ENCODE data around the gene CPT1C.

Gene CPT1C

DNA sequence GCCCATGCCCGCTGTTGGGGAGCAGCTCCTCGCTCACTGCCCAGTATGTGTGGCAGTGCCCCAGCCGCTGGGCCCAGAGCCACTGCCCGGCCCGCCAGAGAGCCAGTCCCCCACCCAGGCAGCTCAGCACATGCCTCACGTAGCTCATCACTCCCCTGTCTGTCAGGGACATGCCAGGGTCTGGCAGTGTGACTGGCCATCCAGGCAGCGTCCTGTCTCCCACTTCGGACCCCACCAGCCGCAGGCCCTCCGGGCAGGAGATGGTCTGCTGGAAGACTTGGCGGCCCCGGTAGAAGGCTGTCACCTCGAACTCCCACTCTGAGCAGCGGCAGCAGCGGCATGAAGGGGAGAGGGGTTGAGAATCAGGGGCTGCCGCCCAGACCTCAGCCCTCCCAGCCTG lies 28.9 kb upstream of the CPT1C start:
- no peak for DNase-seq

DNA sequence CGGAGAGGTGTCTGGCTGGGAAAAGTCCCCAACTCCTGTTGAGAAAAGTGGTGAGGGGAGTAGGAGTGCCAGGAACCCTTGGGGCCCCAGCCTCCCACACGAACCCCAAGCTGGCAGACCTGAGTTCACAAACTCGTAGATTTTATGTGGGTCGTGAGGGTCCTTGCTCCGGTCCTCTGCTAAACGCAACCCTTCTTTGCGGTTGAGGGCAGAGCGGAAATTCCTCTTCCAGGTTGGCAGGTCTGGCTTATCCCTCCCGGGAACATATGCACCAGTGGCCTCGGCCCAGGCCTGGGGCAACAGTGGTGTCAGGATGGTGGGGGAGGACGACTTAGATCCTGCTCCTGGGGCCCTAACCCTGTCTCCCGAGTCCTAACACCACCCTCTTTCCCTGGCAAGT lies 27.7 kb upstream of the CPT1C start:
- no peak for DNase-seq

DNA sequence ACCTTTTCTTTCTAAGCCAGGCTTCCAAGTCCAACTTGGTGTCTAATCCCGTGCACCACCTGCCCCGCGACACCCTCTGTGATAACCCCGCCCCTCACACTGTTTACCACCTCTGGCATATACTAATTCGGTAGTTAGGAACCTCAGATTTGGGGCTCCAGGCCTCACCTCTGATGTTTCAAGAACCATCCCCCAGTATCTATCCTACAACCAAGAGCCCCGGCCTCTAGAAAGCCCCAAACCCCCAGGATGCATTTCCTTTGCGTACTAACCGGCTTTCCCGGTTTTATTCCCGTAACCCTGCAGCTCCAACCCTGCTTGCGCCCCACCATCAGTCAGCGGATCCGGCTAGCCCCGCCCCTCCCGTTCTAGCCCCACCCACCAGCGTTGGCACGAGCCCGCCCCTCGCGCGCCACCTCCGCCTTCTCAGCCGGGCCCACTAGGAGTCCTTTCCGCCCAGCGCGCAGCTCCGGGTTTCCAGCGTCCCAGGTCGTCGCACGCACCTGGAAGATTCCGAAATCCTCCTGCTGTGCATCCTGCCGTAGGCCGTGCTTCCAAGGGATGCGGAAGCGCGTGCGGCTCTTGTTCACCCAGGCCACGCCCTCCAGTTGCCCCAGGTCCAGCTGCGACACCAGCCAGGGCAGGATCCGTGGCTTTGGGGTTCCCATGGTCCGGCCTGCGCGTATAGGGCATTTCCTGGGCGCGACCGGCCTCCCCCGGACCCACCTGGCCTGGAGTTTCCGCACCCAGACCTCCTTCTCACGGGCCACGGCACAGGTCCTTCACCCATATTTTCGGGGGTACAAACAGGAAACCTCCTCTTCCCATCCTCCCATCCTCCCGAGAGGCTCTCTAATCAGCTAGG lies 26.5 kb upstream of the CPT1C start:
- DNase-seq = peak; percentile 73 to 81

DNA sequence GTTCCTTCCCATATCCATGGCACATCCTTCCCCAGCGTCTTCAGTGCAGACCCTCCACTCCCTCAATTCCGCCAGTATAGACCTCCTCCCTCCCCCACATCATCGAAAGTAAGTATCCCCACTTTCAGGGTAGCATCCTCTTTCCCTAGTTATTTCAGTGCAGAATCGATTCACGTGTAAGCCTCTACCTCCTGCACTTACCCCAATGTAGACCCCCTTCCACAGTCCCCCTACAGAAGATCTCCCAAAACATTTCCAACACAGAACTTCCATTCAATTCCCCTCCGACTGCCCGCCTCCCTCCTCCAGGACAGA lies 25.9 kb upstream of the CPT1C start:
- DNase-seq = no peak

DNA sequence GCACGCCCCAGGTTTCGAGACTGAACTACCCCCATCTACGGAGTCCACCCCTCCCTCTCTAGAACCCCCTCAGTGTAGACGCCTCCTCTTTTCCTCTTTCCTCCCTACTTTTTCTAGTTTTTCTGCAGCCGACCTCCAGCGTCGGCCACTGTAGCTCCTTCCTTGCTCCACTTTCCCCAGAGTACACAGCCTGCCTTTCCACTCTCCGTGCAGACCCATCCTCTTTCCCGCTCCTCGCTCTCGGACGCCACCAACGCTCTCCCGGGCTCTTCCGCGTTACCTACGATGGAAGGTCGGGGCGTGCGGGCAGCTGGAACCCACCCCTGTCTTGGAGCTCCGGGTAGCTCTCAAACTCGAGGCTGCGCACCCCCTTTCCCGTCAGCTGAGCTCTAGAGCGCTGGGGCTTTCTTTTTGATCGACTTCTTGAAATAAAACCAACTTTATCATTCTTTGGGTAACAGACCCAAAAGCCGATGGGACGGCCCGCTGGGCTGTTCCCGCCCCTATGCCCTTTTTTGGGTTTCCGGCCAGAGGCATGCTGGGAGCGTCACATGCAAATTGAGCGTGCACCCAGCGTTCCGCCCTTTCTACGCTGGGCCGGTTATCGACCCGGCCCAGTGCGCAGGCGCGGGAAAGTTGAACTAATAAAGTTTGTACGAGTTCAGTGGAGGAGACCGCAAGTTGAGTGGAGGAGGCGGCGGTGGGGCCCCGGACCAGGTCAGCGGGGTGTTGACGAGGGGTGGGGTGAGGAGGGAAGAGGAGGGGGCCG lies 25.4 kb upstream of the CPT1C start, which contains the start of the genes BCL2L12 and IRF3:
BCL2L12 (plus strand) TSS at position 583 of the 769 bp plus-strand sequence. CDS start 760 bp downstream, outside the sequence.
IRF3 (minus strand) TSS at position 507 of the 769 bp plus-strand sequence. CDS start 1,019 bp downstream, outside the sequence.
- peak; percentile 90 to 91 for DNase-seq

DNA sequence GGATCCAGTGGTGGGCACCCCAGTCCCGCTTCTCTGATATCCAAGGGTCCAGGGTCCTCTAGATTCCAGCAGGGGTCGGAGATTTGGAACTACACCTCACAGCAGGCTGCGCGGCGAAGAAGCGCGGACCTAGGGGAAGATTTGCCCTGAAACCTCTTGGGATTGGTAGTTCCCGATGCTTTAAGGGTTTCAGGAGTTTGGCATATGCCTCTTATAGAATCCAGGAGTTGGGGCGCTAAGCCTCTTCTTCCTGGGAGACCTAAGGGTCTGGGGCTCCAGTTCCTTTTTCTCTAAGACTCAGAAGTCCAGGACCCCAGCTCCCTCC lies 24.8 kb upstream of the CPT1C start:
- DNase-seq = no peak

DNA sequence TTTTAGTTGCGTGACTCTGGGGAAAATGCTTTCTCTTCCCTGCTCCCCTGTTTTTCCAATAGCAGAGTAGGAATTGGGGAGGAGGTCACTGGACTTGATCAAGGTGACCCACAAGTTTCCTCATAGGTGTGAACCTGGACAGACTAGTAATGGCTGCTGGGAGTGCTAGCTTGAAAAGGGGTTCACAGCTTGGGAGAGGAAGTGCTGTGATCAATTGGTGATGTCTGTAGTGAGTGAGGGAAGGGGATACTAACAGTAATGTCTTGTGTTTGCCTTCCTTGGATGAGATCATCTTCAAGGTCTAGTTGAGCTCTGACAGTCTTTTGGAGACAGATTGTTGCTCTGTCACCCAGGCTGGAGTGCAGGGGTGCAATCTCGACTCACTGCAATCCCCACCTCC lies 23.4 kb upstream of the CPT1C start:
- no peak for DNase-seq

DNA sequence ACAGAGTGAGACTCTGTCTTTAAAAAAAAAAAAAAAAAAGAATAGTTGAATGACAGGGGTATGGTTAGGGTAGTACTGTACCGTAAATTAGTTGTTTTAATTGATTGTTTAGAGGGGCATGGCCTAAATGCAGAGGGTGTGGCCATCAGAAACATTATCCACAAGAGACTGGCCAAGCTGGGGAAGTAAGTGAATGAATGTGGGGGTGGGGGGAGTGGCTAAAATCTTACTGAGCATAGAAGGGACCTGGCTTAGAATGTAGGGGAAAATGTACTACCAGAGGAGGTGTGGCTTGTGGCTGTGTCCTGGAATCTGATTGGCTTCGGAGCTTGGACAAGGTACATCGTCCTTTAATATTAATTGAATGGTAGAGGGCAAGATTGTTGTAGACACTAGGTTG lies 21.4 kb upstream of the CPT1C start:
- DNase-seq = no peak

DNA sequence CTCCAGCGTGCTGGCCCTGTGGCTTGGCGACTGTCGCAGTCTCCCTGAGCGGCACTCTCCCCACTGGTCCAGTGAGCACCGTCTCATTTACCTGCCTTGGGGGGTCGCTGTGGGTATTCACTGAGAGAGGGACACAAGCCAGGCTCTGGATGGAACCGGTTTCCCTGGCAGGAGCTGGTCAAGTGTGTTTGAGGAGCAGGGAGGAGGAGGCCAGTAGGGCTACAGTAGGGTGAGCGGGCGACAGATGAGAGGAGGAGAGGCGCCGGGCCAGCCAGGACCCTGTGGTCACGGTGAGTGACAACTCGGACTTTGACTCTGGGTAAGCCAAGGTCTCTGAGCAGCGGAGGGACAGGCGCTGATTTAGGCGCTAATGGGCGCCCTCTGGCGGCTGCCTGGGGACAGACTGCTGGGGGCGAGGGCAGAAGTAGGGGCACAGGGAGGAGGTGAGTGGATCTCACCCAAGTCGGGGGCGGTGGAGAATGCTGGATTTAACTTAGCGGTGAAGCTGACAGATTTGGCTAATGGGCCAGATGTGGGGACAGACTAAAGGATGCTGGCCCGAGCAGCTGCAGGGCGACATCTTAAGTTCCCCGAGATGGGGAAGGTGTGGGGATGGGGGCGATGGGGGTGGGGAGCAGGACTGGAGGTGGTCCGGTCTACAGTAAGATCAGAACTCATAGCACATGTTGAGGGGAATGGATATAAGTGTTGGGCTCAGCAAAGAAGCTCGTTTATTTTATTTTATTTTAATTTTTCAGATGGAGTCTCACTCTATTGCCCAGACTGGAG lies 18.6 kb upstream of the CPT1C start:
- DNase-seq = peak; percentile 57 to 67

DNA sequence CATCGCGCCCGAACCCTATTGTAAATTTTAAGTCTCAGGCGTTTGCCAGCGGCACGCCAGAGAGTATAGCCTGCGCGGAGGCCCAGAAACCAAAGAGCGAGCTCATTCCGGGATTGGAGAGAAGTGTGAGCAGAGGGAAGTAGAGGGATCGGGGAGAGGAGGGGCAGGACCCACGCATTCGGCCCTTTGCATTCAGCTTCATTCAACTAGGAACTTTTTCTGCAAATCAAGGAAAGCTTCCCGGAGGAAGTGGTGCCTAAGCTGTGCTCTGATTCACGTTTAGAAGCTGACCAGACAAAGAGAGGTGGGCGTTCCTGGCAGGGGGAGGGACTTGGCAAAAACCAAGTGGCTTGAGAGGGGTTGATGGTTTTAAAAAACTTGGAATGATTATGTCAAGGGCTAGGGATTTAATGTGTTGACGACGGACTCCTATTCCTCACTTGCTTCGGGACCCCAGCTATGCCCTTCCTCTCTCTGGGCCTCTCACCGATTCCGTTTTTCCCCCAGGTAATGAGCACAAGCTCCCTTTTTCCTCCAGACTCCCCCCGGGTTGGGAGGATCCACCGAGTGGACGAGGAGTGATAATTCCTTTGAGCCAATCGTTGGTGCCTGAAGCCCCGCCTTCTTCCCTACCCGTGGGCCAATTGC lies 14.7 kb upstream of the CPT1C start:
- DNase-seq = peak; percentile 91 to 97

DNA sequence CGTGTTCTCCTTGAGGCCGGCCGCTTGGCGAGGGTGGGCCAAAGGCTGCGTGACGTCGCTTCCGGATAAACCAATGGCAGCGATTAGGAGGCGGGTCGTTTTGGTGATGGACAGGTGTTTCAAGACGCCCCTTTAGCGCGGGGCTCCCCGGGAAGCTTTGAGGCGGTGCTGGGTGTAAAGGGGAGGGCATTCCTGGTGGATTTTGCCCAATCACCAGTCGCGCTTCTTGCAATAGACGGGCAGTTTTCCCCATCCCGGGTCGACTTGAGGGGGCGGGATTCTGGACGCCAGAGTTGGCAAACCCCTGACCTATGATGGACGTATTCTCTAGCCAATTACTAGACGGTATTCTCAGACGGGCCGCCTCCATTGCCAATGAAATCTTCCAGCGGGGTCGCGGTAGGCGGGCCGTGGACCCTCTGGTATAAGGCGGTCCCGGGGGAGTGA lies 14.1 kb upstream of the CPT1C start:
- DNase-seq = peak; percentile 100

DNA sequence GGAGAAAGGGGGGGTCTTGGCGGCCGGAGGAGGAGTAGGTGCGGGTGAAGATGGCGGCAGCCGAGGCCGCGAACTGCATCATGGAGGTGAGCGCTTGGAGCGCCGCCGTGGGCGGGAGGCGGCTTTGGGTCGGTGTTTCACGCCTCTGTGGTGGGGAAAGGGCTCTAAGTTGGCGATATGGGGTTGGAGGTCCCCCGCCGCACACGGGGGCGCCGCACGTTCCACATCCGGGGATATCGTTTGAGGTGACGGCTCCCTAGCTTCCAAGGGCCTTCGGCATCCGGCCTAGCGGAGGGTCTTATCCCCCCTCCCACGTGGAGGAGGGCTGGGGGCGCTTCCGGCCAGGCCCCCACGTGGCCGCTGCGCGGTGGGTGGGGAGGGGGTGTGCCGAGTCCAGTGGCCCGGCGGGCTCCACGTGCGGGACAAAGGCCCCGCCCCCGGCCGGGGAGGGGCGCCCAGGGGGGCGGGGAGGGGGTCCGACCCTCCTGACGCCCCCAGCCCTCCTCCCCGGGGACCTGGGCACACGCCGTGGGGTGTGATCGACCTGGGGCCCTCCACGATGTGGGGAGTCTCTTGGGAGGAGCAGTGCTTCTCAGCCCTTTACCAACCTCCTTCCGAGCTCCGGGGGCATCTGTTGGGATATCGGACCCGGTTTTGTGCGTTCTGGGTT lies 13.6 kb upstream of the CPT1C start, which contains the start of gene PRMT1:
PRMT1 (plus strand) TSS at position 41 of the 670 bp plus-strand sequence; CDS start at position 51, 10 bp downstream.
- no peak for DNase-seq

DNA sequence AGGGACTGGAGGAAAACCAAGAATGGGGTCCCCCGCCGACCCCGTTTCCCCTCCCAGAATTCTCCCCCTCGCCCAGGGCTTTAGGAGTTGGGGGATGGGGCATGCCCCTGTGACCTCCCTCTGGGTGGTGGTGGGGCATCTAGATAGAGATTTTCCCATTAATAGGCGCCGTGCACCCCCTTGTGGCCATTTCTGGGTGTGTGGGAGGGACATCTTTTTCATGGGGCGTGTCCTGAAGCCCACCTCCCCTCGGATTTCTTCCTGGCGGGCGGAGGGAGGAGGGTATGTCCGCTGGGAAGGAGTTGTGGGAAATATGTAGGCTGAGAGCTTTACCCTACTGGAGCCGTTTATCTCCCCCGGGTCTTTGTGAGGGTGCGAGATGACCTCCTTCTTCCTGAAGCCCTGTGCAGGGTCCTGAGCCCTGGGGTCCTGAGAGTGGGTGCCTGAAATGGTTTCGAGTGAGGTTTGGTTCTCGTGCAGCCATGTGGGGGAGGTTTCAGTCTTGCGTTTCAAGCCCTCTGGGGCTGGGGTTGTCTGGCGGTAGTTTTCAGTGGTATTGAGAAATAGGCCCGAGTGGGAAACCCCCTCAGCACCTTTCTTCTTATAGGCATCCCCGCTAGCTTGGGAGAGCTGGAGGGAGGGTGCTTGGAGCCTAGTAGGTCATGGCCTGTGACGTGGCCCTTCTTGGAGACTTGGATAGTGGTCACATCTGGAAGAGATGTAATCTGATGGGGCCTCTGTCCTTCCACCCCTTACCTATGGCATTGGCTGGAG lies 12.8 kb upstream of the CPT1C start:
- peak; percentile 18 to 24 for DNase-seq

DNA sequence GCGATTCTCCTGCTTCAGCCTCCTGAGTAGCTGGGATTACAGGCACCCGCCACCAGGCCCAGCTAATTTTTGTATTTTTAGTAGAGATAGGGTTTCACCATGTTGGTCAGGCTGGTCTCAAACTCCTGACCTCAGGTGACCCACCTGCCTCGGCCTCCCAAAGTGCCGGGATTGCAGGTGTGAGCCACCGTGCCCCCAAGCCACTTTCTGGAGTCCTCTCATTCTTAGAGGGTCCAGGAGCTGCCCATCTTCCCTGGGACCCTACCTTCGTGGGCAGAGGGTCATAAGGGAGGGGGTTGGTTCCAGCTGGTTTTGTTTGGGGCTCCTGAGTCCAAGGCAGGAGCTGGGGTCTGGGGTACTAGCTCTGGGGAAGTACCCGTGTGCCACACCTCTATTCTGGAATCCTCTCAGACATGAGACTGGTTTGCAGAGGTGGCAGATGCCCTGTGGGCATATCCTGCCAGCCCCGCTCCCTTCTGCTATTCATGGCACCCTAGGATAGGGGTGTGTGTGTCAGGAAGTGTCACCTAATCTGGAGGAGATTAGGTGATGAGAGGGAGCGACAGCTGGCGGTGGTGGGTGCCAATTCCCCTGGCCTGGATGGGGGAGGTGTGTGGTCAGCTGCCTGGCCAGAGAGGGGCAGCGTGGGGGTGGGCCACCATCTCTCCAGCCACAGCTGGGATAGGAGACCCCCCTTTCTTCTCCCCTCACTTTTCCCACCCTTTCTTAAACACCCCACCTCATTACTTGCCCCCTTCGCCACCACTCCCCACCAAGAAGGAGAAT lies 11.7 kb upstream of the CPT1C start:
- DNase-seq = no peak

DNA sequence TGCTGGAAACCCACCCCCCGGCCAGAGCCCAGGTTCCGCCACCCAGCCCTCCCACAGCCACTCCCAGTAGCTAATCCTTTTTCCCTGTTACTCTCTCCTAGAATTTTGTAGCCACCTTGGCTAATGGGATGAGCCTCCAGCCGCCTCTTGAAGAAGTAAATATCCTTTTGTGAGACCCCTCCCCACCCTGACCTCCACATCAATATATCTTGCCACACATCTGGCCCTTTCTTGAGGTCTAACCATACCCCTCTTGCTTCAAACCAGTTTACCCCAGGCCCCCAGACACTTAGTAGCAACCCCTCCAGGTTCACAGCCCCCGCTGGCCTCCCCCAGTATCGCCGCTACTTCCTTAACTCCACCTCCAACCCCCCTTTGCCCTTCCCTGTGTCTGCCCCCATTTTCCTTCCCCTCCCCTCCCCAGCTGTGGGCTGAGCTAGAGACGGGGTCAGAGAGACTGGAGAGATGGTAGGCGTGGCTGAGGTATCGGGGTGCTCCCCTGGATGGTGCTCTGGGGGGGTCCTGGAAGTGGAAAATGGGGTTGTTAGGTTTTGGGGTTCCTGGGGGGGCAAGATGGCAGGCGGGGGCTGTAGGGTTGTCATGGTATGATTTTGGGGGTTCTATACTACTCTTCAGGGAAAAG lies 11.0 kb upstream of the CPT1C start:
- no peak for DNase-seq

DNA sequence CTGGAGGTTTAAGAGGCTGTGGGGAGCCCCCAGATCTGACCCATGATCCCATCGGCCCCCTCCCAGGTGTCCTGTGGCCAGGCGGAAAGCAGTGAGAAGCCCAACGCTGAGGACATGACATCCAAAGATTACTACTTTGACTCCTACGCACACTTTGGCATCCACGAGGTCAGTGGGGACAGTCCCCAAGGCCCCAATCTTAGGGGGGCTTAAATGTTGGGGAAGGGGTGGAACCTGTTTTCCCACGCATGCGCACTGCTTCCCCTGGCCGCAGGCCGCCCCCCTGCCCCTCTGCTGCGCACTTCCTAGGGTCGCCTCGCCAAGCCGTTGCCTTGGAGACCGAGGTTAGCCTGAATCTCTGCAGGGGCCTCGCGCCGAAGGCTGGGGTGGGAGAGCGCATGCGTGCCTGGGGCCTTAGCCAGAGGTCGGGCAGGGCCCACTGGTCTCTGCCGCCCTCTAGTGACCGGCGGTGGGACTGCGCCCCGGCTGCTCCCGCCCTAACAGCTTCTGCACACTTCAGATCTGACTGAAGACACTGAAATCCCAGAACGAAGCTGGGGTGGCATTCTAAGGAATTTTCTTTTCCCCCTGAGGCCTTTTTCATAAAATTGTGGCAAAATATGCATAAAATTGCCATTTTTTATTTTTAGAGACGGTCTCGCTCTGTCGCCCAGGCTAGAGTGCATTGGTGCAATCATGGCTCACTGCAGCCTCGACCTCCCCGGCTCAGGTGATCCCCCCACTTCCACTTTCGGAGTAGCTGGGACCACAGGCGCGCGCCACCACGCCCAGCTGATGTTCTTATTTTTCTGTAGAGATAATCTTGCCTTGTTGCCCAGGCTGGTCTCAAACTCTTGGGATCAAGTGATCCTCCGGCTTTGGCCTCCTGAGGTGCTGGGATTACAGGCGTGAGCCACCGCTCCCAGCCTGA lies 10.2 kb upstream of the CPT1C start:
- peak; percentile 74 to 75 for DNase-seq

DNA sequence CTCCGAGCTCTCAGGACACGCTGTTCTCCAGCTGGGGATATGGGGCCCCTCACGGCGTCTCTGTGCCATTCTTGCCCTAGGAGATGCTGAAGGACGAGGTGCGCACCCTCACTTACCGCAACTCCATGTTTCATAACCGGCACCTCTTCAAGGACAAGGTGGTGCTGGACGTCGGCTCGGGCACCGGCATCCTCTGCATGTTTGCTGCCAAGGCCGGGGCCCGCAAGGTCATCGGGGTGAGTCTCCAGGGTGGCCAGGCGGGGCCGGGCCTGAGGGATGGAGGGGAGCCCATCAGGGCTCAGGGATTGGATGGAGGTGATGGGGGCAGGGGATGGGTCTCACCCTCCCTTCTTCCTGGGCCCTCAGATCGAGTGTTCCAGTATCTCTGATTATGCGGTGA lies 9.1 kb upstream of the CPT1C start:
- DNase-seq = no peak

DNA sequence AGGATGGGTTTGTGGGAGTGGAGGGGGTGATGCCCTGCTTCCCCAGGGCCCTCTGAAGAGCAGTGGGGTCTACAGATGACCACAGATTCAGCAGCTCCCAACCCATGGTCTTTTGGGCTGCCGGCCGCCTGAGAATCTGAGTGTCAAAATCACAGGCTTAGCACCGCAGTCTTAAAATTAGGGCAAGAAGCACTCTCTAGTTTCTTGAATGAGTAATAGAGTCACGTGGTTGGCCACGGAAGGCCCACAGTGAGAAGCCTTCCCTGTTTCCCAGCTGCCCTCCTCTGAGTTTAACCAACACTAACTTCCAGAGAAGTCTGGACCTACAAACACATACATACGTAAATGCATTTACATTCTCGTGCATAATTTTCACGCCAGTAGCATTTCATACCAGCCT lies 8.6 kb upstream of the CPT1C start:
- DNase-seq = no peak

DNA sequence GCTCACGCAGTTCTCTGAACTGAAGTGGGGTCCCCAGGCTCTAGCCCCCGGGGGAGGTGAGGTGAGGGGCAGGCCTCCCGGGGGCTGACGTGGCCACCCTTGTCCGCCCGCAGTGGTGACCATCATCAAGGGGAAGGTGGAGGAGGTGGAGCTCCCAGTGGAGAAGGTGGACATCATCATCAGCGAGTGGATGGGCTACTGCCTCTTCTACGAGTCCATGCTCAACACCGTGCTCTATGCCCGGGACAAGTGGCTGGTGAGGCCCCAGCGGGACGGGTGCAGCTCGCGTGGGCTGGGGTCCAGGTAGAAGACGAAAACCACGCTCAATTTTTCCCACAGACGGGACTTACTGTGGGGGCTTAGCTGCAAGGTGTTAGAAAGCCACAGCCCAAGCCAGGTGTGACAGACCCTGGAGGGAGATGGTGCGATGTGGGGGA lies 7.1 kb upstream of the CPT1C start:
- no peak for DNase-seq

Data from hippocampal formation (tissue), 2 donors.